Naive thymus-derived CD8-positive, alpha-beta T cell (primary cell): ENCODE data around the gene KDM3B. TPM values are rescaled to one million over a fixed set of nuclear protein-coding genes. Genes with fewer than 3 reads are reported as not detected.
A peak's percentile ranks its signal among the peaks of the same experiment; 100 is the strongest.
"Not testable (repeated sequence)": the region's sequence is repeated elsewhere in the genome, so short reads cannot be mapped to it uniquely, and the experiment has no call there.

Source experiments
- ATAC-seq, 2 donors: fragments of 150-1000 bp; cut with Tn5 transposase in 1 of 2; sonication (Bioruptor Pico), chemical (Tn5 transposase) in 1 of 2; 1 replicate in 1 of 2; 2 replicates in 1 of 2; pipeline ENCODE4 v1.10.0; 2021; ENCODE audit warnings: mild to moderate bottlenecking in 2 of 2, moderate library complexity in 2 of 2
- POLR2A ChIA-PET: fragments of 350-600 bp; sonication (Branson Sonifier 250); formaldehyde crosslinking; loops from one replicate; lab custom pipeline; 2021; ENCODE audit warnings: antibody characterized with exemption; lab: Charles Lee
- DNase-seq, 10 donors: peaks; one replicate each; pipeline versions ENCODE4 v3.0.0 to v3.0.0-alpha.2; 2020 to 2022
- H3K27ac Mint-ChIP-seq, 10 donors: one replicate each; pipeline ENCODE4 v1.8.0; 2020 to 2022; ENCODE audit warnings: mild to moderate bottlenecking in 10 of 10, mixed read lengths in 10 of 10, moderate library complexity in 4 of 10, inconsistent platforms in 1 of 10
- H3K27me3 Mint-ChIP-seq, 5 donors: one replicate each; pipeline ENCODE4 v1.8.0; 2021 to 2022; ENCODE audit warnings: mixed read lengths in 5 of 5
- H3K36me3 Mint-ChIP-seq, 3 donors: one replicate each; pipeline ENCODE4 v1.8.0; 2020 to 2022; ENCODE audit warnings: mixed read lengths in 3 of 3, mild to moderate bottlenecking in 2 of 3, inconsistent platforms in 1 of 3
- H3K4me1 Mint-ChIP-seq, 4 donors: one replicate each; pipeline ENCODE4 v1.8.0; 2021 to 2022; ENCODE audit warnings: mixed read lengths in 4 of 4
- H3K4me3 Mint-ChIP-seq, 10 donors: one replicate each; pipeline ENCODE4 v1.8.0; 2020 to 2022; ENCODE audit warnings: mild to moderate bottlenecking in 10 of 10, mixed read lengths in 10 of 10, moderate library complexity in 6 of 10, inconsistent platforms in 1 of 10
- H3K9me3 Mint-ChIP-seq, 9 donors: one replicate each; pipeline ENCODE4 v1.8.0; 2020 to 2022; ENCODE audit warnings: mixed read lengths in 9 of 9, mild to moderate bottlenecking in 3 of 9, inconsistent platforms in 1 of 9, moderate library complexity in 1 of 9
- polyA plus RNA-seq, 3 donors: library from polyadenylated mRNA; unstranded; fragments of 300-500 nt; fragmentation: Illumina TruSeq; gene quantifications; one replicate each; pipeline ENCODE4 v1.2.3, GENCODE V29; 2021
- total RNA-seq, 8 experiments: library from RNA in 2 of 8; stranded (reverse) in 2 of 8; gene quantifications; one replicate each; pipeline ENCODE4 v1.2.3 and lab custom pipeline; 2021 to 2026

Gene KDM3B
- total and polyA plus RNA-seq, 5 experiments from 2014 or later = 6.9 to 97.5 (median 12.3) TPM

DNA sequence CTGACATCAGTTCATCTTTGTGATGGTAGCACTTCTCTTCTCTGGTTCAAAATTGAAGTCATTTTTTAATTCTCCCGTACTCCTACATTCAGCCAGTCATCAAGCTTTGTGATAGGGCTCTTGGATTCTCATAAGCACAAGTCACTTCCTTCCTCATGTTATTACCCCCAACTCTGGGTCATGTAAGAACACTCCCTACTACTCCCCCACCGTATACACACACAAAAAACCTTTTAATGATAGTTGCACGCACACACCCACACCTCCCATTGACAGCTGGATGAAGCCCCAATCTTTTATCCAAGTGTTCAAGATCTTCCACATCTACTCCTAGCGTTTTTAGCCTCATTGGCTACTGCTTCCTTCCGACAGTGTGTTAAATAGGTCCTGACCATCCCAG is 16.8 kb downstream of the KDM3B start:
- H3K4me1 Mint-ChIP-seq = peaks cover 21 to 69% (median 50%) of the 10 kb centered on the region in 4 donors
- peak overlapping the region in 8 of 10 donors; percentile 6 to 45 (median 30) for H3K27ac Mint-ChIP-seq
- no peaks in the 10 kb centered on the region for H3K9me3 Mint-ChIP-seq

DNA sequence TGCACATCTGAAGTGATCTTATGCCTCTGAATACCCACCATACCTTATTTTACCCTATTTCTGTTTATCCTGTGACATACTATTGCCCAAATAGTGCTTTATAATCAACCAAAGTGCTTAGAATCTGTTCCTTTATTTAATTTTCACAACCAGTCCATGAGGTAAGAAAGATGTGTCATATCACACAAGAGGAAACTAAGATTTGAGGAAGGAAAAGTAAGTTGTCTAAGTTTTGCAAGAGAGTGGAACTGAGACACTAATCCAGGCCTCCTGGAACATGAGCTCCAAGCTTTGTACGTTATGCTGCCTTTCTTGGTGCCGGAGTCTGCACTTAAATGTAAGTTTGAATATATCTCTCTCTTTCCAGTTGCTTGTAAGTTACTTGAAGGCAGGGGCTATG is 17.2 kb downstream of the KDM3B start:
- peak overlapping the region in 6 of 10 donors; percentile 6 to 45 (median 30) for H3K27ac Mint-ChIP-seq
- H3K36me3 Mint-ChIP-seq = peaks cover 0 to 21% (median 0%) of the 10 kb centered on the region in 3 donors
- DNase-seq = no peak
- H3K4me3 Mint-ChIP-seq = peak overlapping the region in 4 of 10 donors; percentile 18 to 53 (median 28)
- peaks cover 20 to 64% (median 46%) of the 10 kb centered on the region in 4 donors for H3K4me1 Mint-ChIP-seq
- no peaks in the 10 kb centered on the region for H3K9me3 Mint-ChIP-seq
- no peak for ATAC-seq
- POLR2A ChIA-PET = interaction anchor here (1.6 kb wide), 1 partner anchor 33 kb away, joined by 6 read pairs; no protein-coding TSS in a partner anchor
- H3K27me3 Mint-ChIP-seq = no peaks in the 10 kb centered on the region

More for the DNA sequence above, 16.8 kb downstream of the KDM3B start:
- H3K27me3 Mint-ChIP-seq = no peaks in the 10 kb centered on the region
- peaks cover 0 to 18% (median 0%) of the 10 kb centered on the region in 3 donors for H3K36me3 Mint-ChIP-seq
- H3K4me3 Mint-ChIP-seq = peak overlapping the region in 5 of 10 donors; percentile 18 to 53 (median 28)
- POLR2A ChIA-PET = interaction anchor here (0.5 to 1.6 kb wide), 3 partner anchors 15 to 47 kb away, joined by 3 to 6 read pairs (median 3); no protein-coding TSS in a partner anchor
- ATAC-seq = no peak
- no peak for DNase-seq

DNA sequence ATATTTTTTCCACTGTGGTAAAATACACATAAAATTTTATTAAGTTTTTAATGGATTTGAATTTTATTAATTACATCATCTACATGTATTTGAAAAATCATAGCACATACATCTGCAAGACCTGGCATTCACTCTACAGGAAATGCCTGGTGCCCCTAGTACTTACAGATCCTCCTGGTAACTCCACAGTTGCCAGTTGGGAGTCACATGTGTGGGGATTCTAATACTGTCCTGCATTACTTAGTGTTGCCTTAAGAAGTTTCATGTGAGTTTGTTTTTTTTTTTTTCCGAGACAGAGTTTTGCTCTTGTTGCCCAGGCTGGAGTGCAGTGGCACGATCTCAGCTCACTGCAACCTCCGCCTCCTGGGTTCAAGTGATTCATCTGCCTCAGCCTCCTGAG is 18.1 kb downstream of the KDM3B start:
- DNase-seq = no peak
- Mint-ChIP-seq H3K36me3 (peaks cover 0 to 28% (median 0%) of the 10 kb centered on the region in 3 donors), H3K4me1 (peaks cover 20 to 57% (median 44%) of the 10 kb centered on the region in 4 donors), H3K4me3 (no peak overlapping the region), H3K27me3 (no peaks in the 10 kb centered on the region), H3K27ac (no peak overlapping the region), H3K9me3 (no peaks in the 10 kb centered on the region)
- POLR2A ChIA-PET = interaction anchor here (0.7 kb wide), 1 partner anchor 13 kb away, joined by 3 read pairs; no protein-coding TSS in a partner anchor
- ATAC-seq = no peak

DNA sequence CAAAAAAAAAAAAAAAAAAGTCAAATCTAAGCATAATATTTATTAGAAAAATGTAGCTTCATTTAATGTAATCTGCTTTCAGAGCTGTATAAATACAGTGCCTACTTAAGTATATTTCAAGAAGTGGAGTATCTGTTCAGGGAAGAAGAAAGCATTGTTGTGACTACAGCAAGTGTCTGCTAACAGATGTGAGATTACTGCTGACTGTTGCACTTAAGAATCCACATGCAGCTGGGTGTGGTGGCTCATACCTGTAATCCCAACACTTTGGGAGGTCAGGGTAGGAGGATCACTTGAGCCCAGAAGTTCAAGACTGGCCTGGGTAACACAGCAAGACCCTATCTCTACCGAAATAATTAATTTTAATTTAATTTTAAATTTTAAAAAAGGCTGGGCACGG is 19.0 kb downstream of the KDM3B start:
- POLR2A ChIA-PET = interaction anchor here (0.6 kb wide), 2 partner anchors 32 to 192 kb away, joined by 3 to 4 read pairs; no protein-coding TSS in a partner anchor
- Mint-ChIP-seq H3K27ac (peak overlapping the region in 1 of 10 donors; percentile 15), H3K4me1 (peaks cover 16 to 51% (median 37%) of the 10 kb centered on the region in 4 donors), H3K4me3 (no peak overlapping the region), H3K36me3 (peaks cover 0 to 35% (median 0%) of the 10 kb centered on the region in 3 donors), H3K9me3 (no peaks in the 10 kb centered on the region), H3K27me3 (no peaks in the 10 kb centered on the region)
- DNase-seq (no peak), ATAC-seq (no peak)

DNA sequence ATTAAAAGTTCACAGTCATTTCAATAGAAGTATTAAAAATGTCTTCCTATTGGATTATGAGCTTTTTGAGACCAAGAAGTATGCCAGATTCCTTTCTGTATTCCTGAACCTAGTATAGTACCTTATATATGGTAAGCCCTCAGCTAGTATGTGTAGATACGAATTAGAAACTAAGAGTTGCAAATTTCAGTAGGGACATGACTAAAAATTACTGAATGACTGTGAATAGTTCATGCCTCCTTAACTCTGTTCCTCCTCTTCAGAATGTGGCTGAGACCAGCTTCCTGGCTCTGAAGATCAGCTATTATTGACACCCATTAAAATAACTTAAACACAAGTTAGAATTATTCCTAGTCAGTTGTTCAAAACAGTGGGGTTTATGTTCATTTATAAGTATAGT is 19.7 kb downstream of the KDM3B start:
- Mint-ChIP-seq H3K4me3 (no peak overlapping the region), H3K9me3 (no peaks in the 10 kb centered on the region), H3K27me3 (no peaks in the 10 kb centered on the region), H3K36me3 (peaks cover 0 to 43% (median 5%) of the 10 kb centered on the region in 3 donors), H3K27ac (peak overlapping the region in 1 of 10 donors; percentile 19), H3K4me1 (peaks cover 15 to 43% (median 30%) of the 10 kb centered on the region in 4 donors)
- ATAC-seq (no peak), DNase-seq (no peak)
- POLR2A ChIA-PET = no interaction called here

DNA sequence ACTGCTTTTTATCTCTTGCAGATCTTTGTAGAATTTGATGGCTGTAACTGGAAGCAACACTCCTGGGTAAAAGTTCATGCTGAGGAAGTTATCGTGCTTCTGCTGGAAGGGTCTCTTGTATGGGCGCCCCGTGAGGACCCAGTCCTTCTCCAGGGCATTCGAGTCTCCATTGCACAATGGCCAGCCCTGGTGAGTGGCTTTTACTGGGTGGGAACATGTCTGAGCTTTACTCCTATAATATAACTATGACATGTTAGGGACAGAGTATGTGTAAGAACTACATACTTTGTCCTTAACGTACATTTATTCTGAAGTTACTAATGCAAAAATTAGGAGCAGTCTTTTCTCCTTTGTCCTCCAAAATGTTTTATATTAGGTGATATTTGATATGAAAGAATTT is 20.2 kb downstream of the KDM3B start:
- H3K27me3 Mint-ChIP-seq = no peaks in the 10 kb centered on the region
- no peak for ATAC-seq
- H3K4me1 Mint-ChIP-seq = peaks cover 15 to 43% (median 29%) of the 10 kb centered on the region in 4 donors
- peak overlapping the region in 3 of 10 donors; percentile 34 to 47 (median 40) for H3K27ac Mint-ChIP-seq
- H3K4me3 Mint-ChIP-seq = peak overlapping the region in 1 of 10 donors; percentile 34
- DNase-seq = no peak
- POLR2A ChIA-PET = no interaction called here
- H3K9me3 Mint-ChIP-seq = no peaks in the 10 kb centered on the region
- H3K36me3 Mint-ChIP-seq = peaks cover 3 to 47% (median 10%) of the 10 kb centered on the region in 3 donors

DNA sequence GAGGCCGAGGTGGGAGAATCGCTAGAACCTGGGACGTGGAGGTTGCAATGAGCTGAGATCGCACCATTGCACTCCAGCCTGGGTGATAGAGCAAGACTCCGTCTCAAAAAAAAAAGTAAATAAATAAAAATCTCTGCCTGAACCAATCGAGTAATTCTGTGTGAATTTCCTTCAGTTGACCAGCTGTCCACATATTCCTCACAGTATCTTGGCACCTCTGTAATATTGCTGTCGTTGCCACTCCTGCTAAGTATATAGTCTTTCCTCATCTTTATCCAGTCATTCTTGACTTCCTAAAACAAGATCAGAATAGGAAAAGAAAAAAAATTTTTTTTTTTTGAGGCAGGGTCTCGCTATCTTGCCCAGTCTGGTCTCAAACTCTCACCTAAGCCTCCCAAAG is 29.9 kb downstream of the KDM3B start:
- no peak overlapping the region for H3K27ac Mint-ChIP-seq
- no peaks in the 10 kb centered on the region for H3K9me3 Mint-ChIP-seq
- peaks cover 10 to 93% (median 20%) of the 10 kb centered on the region in 3 donors for H3K36me3 Mint-ChIP-seq
- H3K27me3 Mint-ChIP-seq = no peaks in the 10 kb centered on the region
- H3K4me3 Mint-ChIP-seq = no peak overlapping the region
- ATAC-seq (no peak), DNase-seq (no peak)
- POLR2A ChIA-PET = no interaction called here
- peaks cover 0 to 4% (median 0%) of the 10 kb centered on the region in 4 donors for H3K4me1 Mint-ChIP-seq

DNA sequence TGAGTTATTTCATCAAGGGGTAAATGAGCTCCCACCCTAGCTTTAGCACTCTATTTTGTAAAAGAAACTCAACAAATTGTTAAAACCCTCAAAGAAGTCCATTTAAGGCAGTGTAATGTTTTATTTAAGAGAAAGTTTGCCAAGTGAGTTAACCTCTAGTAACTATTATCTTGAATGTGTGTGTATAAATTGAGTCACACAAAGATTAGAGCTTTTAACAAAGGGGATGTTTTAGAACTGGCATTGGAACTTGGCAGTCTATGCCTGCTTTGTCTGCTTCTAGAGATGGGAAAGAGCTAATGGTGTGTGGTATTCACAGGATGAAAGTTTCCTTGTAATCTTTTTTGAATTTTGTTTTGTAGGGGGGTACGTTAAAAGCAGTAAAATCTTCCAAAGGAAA is 33.2 kb downstream of the KDM3B start:
- no peak for ATAC-seq

DNA sequence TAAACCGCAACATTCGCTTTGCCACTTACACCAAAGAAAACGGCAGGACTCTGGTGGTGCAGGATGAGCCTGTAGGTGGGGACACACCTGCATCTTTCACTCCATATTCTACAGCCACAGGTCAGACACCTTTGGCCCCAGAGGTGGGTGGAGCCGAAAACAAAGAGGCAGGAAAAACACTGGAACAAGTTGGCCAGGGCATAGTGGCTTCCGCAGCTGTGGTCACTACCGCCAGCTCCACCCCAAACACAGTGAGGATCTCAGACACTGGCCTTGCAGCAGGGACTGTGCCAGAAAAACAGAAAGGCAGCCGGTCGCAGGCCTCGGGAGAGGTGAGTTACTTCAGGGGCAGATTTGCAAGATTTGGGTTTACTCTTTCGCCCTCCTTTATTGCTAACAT is 33.8 kb downstream of the KDM3B start:
- ATAC-seq (no peak), DNase-seq (no peak)
- peaks cover 0 to 4% (median 0%) of the 10 kb centered on the region in 4 donors for H3K4me1 Mint-ChIP-seq
- POLR2A ChIA-PET = no interaction called here
- H3K27ac Mint-ChIP-seq = peak overlapping the region in 1 of 10 donors; percentile 23
- no peaks in the 10 kb centered on the region for H3K9me3 Mint-ChIP-seq
- no peaks in the 10 kb centered on the region for H3K27me3 Mint-ChIP-seq
- no peak overlapping the region for H3K4me3 Mint-ChIP-seq
- H3K36me3 Mint-ChIP-seq = peaks cover 6 to 85% (median 13%) of the 10 kb centered on the region in 3 donors

More for the DNA sequence above, 33.2 kb downstream of the KDM3B start:
- Mint-ChIP-seq H3K4me1 (peaks cover 0 to 4% (median 0%) of the 10 kb centered on the region in 4 donors), H3K4me3 (no peak overlapping the region), H3K27ac (peak overlapping the region in 4 of 10 donors; percentile 7 to 61 (median 32)), H3K9me3 (no peaks in the 10 kb centered on the region), H3K27me3 (no peaks in the 10 kb centered on the region), H3K36me3 (peaks cover 6 to 85% (median 12%) of the 10 kb centered on the region in 3 donors)
- POLR2A ChIA-PET = no interaction called here
- no peak for DNase-seq

DNA sequence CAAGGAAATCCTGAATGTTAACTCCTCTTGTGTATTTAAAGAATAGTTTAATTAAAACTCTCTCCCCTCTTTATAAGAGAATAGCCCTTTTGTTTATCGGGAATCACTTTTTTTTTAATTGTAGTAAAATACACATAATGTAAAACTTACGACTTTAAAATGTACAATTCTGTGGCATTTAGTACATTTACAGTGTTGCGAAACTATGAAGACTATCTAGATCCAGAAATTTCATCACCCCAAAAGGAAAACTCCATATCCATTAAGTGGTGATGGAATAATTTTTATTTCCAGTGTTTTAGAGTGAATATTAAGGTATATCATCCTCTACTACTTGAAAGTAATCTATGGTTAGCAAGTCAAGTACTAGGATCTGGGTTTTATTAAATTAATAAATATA is 36.8 kb downstream of the KDM3B start:
- Mint-ChIP-seq H3K27me3 (no peaks in the 10 kb centered on the region), H3K9me3 (no peaks in the 10 kb centered on the region)

DNA sequence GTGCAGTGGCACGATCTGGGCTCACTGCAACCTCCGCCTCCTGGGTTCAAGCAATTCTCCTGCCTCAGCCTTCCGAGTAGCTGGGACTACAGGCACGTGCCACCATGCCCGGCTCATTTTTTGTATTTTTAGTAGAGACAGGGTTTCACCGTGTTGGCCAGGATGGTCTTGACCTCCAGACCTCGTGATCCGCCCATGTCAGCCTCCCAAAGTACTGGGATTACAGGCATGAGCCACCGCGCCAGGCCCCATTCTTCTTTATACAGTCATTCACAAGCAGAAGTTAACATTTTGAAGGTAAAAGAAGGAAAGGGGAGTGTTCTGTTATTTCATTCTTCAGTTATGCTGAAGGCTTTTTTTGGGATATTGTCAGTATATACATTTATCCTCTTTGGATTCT is 37.4 kb downstream of the KDM3B start:
- H3K27me3 Mint-ChIP-seq, ATAC-seq, H3K4me3 Mint-ChIP-seq, POLR2A ChIA-PET, DNase-seq, H3K9me3 Mint-ChIP-seq: not testable (repeated sequence)
- peaks cover 14 to 86% (median 16%) of the 10 kb centered on the region in 3 donors for H3K36me3 Mint-ChIP-seq
- H3K4me1 Mint-ChIP-seq = peaks cover 0 to 10% (median 0%) of the 10 kb centered on the region in 4 donors
- peak overlapping the region in 3 of 10 donors; percentile 13 to 29 (median 29) for H3K27ac Mint-ChIP-seq

More for the DNA sequence above, 36.8 kb downstream of the KDM3B start:
- Mint-ChIP-seq H3K36me3 (peaks cover 12 to 85% (median 14%) of the 10 kb centered on the region in 3 donors), H3K4me1 (peaks cover 0 to 9% (median 0%) of the 10 kb centered on the region in 4 donors), H3K4me3 (no peak overlapping the region), H3K27ac (no peak overlapping the region)
- ATAC-seq (no peak), DNase-seq (no peak)
- POLR2A ChIA-PET = no interaction called here

DNA sequence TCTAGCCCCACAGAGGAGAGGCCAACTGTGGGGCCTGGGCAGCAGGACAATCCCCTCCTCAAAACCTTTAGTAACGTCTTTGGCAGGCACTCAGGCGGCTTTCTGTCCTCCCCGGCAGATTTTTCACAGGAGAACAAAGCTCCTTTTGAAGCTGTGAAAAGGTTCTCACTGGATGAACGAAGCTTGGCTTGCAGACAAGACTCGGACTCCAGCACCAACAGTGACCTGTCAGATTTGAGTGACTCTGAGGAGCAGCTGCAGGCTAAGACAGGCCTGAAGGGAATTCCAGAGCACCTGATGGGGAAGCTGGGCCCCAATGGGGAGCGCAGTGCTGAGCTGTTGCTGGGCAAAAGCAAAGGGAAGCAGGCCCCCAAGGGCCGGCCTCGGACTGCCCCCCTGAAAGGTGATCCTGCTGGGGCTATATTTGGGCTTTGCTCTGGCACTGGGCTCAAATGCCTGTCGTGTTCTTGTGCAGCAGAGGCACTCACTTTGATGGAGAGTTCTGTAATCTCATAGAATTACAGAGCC is 39.4 kb downstream of the KDM3B start:
- POLR2A ChIA-PET = no interaction called here
- no peaks in the 10 kb centered on the region for H3K9me3 Mint-ChIP-seq

DNA sequence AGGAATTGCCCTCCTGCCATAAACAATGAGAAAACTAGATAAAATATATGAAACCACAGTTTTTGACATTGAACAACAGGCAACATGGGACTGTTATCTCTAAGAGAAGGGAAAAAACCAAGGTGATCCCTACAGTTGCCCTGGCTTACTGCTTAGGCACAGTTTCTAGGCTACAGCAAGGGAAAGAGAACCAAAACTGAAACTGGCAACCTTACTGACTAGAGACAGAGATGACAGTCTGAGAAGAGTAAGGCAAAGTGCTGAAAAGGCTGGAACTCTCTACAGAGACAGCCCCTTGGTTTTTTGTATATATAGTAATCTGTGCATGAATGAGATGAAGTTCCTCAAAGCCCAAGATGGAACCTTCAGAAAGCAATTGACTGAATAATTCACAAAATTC is 50.2 kb downstream of the KDM3B start:
- H3K27ac Mint-ChIP-seq = peak overlapping the region in 2 of 10 donors; percentile 38 to 51
- DNase-seq = no peak
- H3K9me3 Mint-ChIP-seq = no peaks in the 10 kb centered on the region
- no peak for ATAC-seq
- H3K27me3 Mint-ChIP-seq = no peaks in the 10 kb centered on the region
- peaks cover 0 to 5% (median under 1%) of the 10 kb centered on the region in 4 donors for H3K4me1 Mint-ChIP-seq
- no peak overlapping the region for H3K4me3 Mint-ChIP-seq
- POLR2A ChIA-PET = no interaction called here
- H3K36me3 Mint-ChIP-seq = peaks cover 0 to 91% (median 30%) of the 10 kb centered on the region in 3 donors

More for the DNA sequence above, 39.4 kb downstream of the KDM3B start:
- H3K4me3 Mint-ChIP-seq = no peak overlapping the region
- ATAC-seq = no peak
- H3K36me3 Mint-ChIP-seq = peaks cover 13 to 83% (median 20%) of the 10 kb centered on the region in 3 donors
- no peaks in the 10 kb centered on the region for H3K27me3 Mint-ChIP-seq
- H3K4me1 Mint-ChIP-seq = peaks cover 0 to 10% (median 0%) of the 10 kb centered on the region in 4 donors
- no peak overlapping the region for H3K27ac Mint-ChIP-seq
- no peak for DNase-seq
